NB4 (cell line): ENCODE measurements around the gene STN1.

Source experiments
- POLR2A ChIP-seq: IDR thresholded peaks from 2 replicates; pipeline ENCODE4 v1.6.1; 2011; ENCODE audit warnings: mild to moderate bottlenecking; ENCODE audit not compliant: insufficient read length; ENCODE audit errors: extremely low read depth
- TF ChIP-seq, protein P1 (sequence below): IDR thresholded peaks from one replicate; pipeline ENCODE4 v1.5.1; 2012; ENCODE audit warnings: low read depth, low read length

DNA sequence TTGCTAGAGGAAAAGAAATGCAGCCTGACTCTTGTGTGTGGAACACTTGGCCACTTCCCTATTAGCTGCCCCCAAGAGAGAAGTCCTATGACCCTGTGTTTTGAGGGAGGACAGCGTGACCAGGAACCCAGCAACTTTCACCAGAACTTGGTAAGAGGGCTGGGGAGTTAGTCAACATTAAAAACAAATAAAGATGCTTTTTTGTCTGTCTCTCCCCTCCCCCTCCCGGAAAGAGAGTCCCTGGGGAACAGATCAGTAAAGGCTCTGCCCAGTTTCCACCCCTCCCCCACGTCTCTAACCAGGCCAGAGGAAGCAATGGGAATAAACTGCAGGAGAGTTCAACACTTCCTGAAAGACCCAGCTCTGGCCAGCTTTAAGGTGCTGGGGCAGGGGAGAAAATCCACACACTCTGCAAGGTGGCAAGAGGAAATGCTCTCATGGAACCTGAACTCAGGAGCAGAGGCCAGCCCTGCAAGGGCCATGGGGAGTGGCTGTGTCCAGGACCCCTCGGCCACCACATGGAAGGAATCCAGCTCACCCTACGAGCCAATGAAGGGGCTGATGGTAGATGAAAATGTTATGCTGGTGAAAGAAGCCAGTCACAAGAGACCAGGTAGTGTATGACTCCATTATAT is 84.1 kb downstream of the STN1 start:
- TF ChIP-seq, protein P1, sequence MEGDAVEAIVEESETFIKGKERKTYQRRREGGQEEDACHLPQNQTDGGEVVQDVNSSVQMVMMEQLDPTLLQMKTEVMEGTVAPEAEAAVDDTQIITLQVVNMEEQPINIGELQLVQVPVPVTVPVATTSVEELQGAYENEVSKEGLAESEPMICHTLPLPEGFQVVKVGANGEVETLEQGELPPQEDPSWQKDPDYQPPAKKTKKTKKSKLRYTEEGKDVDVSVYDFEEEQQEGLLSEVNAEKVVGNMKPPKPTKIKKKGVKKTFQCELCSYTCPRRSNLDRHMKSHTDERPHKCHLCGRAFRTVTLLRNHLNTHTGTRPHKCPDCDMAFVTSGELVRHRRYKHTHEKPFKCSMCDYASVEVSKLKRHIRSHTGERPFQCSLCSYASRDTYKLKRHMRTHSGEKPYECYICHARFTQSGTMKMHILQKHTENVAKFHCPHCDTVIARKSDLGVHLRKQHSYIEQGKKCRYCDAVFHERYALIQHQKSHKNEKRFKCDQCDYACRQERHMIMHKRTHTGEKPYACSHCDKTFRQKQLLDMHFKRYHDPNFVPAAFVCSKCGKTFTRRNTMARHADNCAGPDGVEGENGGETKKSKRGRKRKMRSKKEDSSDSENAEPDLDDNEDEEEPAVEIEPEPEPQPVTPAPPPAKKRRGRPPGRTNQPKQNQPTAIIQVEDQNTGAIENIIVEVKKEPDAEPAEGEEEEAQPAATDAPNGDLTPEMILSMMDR: no peak
- TF ChIP-seq POLR2A: no peak
